H9 (cell line): ENCODE results near the gene PPP1R8. TPM values are rescaled to one million over a fixed set of nuclear protein-coding genes. Genes with fewer than 3 reads are reported as not detected.

Experiments used
- DNase-seq: peaks from one replicate; pipeline ENCODE4 v3.0.0-alpha.2; 2017
- H2AFZ ChIP-seq: one replicate; pipeline ENCODE4 v1.6.1; 2013; ENCODE audit warnings: mild to moderate bottlenecking, low read length, control low read depth, moderate library complexity
- H2AK5ac ChIP-seq: 2 replicates; pipeline ENCODE4 v1.6.1; 2013; ENCODE audit warnings: low read length, control low read depth, mixed read lengths; ENCODE audit not compliant: insufficient read length
- H2BK120ac ChIP-seq: one replicate; pipeline ENCODE4 v1.6.1; 2013; ENCODE audit warnings: low read depth, mild to moderate bottlenecking, low read length, control low read depth, inconsistent platforms; ENCODE audit not compliant: poor library complexity, severe bottlenecking
- H2BK12ac ChIP-seq: 2 replicates; pipeline ENCODE4 v1.6.1; 2013; ENCODE audit warnings: low read length, control low read depth, mixed read lengths, low read depth; ENCODE audit not compliant: insufficient read length
- H2BK15ac ChIP-seq: 2 replicates; pipeline ENCODE4 v1.6.1; 2013; ENCODE audit warnings: low read depth, low read length, control low read depth
- H2BK20ac ChIP-seq: one replicate; pipeline ENCODE4 v1.6.1; 2013; ENCODE audit warnings: low read depth, mild to moderate bottlenecking, low read length, control low read depth, inconsistent platforms; ENCODE audit not compliant: poor library complexity, severe bottlenecking
- H2BK5ac ChIP-seq: 2 replicates; pipeline ENCODE4 v1.6.1; 2013; ENCODE audit warnings: low read length, control low read depth, mixed read lengths; ENCODE audit not compliant: insufficient read length
- H3K14ac ChIP-seq: 2 replicates; pipeline ENCODE4 v1.6.1; 2013; ENCODE audit warnings: low read length, control low read depth; ENCODE audit not compliant: insufficient read depth
- H3K18ac ChIP-seq: 2 replicates; pipeline ENCODE4 v1.6.1; 2013; ENCODE audit warnings: low read depth, mild to moderate bottlenecking, mixed read lengths, low read length, control low read depth; ENCODE audit not compliant: insufficient read length
- H3K23ac ChIP-seq: 2 replicates; pipeline ENCODE4 v1.6.1; 2013; ENCODE audit warnings: low read length, control low read depth, mixed read lengths, low read depth; ENCODE audit not compliant: insufficient read length
- H3K23me2 ChIP-seq: 2 replicates; pipeline ENCODE4 v1.6.1; 2013; ENCODE audit warnings: low read depth, mild to moderate bottlenecking, mixed read lengths, low read length, control low read depth; ENCODE audit not compliant: insufficient read length, poor library complexity, severe bottlenecking
- H3K27ac ChIP-seq: 2 replicates; pipeline ENCODE4 v1.5.1; 2013; ENCODE audit warnings: low read length, control low read depth, mixed read lengths, low read depth; ENCODE audit not compliant: insufficient read length
- H3K27me3 ChIP-seq: 2 replicates; pipeline ENCODE4 v1.6.1; 2013; ENCODE audit warnings: low read length, control low read depth, inconsistent platforms; ENCODE audit not compliant: insufficient read depth
- H3K4ac ChIP-seq: 2 replicates; pipeline ENCODE4 v1.6.1; 2013; ENCODE audit warnings: low read depth, mild to moderate bottlenecking, control low read depth, inconsistent platforms, low read length, moderate library complexity
- H3K4me1 ChIP-seq: 2 replicates; pipeline ENCODE4 v1.6.1; 2013; ENCODE audit warnings: low read length, control low read depth, inconsistent platforms; ENCODE audit not compliant: insufficient read depth
- H3K4me2 ChIP-seq: 2 replicates; pipeline ENCODE4 v1.6.1; 2013; ENCODE audit warnings: low read length, control low read depth, mixed read lengths; ENCODE audit not compliant: insufficient read length, insufficient read depth
- H3K56ac ChIP-seq: 2 replicates; pipeline ENCODE4 v1.6.1; 2013; ENCODE audit warnings: low read depth, mild to moderate bottlenecking, mixed read lengths, low read length, control low read depth; ENCODE audit not compliant: insufficient read length
- H3K79me1 ChIP-seq: 2 replicates; pipeline ENCODE4 v1.6.1; 2013; ENCODE audit warnings: low read depth, mild to moderate bottlenecking, moderate library complexity, low read length, control low read depth, inconsistent platforms; ENCODE audit not compliant: insufficient read depth, poor library complexity, severe bottlenecking
- H3K79me2 ChIP-seq: 2 replicates; pipeline ENCODE4 v1.6.1; 2013; ENCODE audit warnings: low read length, control low read depth, inconsistent platforms; ENCODE audit not compliant: insufficient read depth
- H3K9ac ChIP-seq: 2 replicates; pipeline ENCODE4 v1.6.1; 2013; ENCODE audit warnings: low read length, control low read depth, mixed read lengths; ENCODE audit not compliant: insufficient read length; ENCODE audit errors: extremely low read depth
- H3K9me3 ChIP-seq: one replicate; pipeline ENCODE4 v1.6.1; 2013; ENCODE audit warnings: low read depth, low read length, inconsistent platforms; ENCODE audit not compliant: control insufficient read depth
- H3T11ph ChIP-seq: one replicate; pipeline ENCODE4 v1.6.1; 2013; ENCODE audit warnings: mild to moderate bottlenecking, low read length, control low read depth, inconsistent platforms
- H4K20me1 ChIP-seq: one replicate; pipeline ENCODE4 v1.6.1; 2013; ENCODE audit not compliant: control insufficient read depth, insufficient read length, insufficient read depth
- H4K5ac ChIP-seq: 2 replicates; pipeline ENCODE4 v1.6.1; 2013; ENCODE audit warnings: low read depth, mild to moderate bottlenecking, mixed read lengths, low read length, control low read depth; ENCODE audit not compliant: insufficient read length
- H4K8ac ChIP-seq: replicated peaks from 2 replicates; pipeline ENCODE4 v1.6.1; 2013; ENCODE audit warnings: low read length, control low read depth, mixed read lengths, low read depth; ENCODE audit not compliant: insufficient read length
- H4K91ac ChIP-seq: 2 replicates; pipeline ENCODE4 v1.6.1; 2013; ENCODE audit warnings: low read depth, mild to moderate bottlenecking, moderate library complexity, mixed read lengths, low read length, control low read depth; ENCODE audit not compliant: insufficient read length
- H3K27ac Mint-ChIP-seq, 3 experiments: 2 replicates in 2 of 3; 3 replicates in 1 of 3; pipeline ENCODE4 v1.8.0; 2020 to 2021; ENCODE audit warnings: mixed read lengths in 3 of 3, mild to moderate bottlenecking in 1 of 3, moderate library complexity in 1 of 3
- H3K27me3 Mint-ChIP-seq: 2 replicates; pipeline ENCODE4 v1.8.0; 2021; ENCODE audit warnings: low read depth, mild to moderate bottlenecking, moderate library complexity, mixed read lengths
- H3K36me3 Mint-ChIP-seq, 3 experiments: 2 replicates in 2 of 3; 3 replicates in 1 of 3; pipeline ENCODE4 v1.8.0; 2020 to 2021; ENCODE audit warnings: low read depth in 3 of 3, mixed read lengths in 3 of 3; ENCODE audit not compliant: insufficient read depth in 1 of 3
- H3K4me1 Mint-ChIP-seq, 2 experiments: 2 replicates each; pipeline ENCODE4 v1.8.0; 2020; ENCODE audit warnings: mixed read lengths in 2 of 2
- H3K4me3 Mint-ChIP-seq, 2 experiments: 2 replicates in 1 of 2; 3 replicates in 1 of 2; pipeline ENCODE4 v1.8.0; 2020 to 2021; ENCODE audit warnings: mild to moderate bottlenecking in 2 of 2, mixed read lengths in 2 of 2, moderate library complexity in 1 of 2
- H3K9me3 Mint-ChIP-seq, 2 experiments: 2 replicates in 1 of 2; 3 replicates in 1 of 2; pipeline ENCODE4 v1.8.0; 2020; ENCODE audit warnings: mild to moderate bottlenecking in 2 of 2, mixed read lengths in 2 of 2, moderate library complexity in 1 of 2
- WGBS: extraction: QIAGEN DNeasy Blood & Tissue Kit; methylation state at CpG from one replicate; pipeline ENCODE4 v1.1.7; 2013; ENCODE audit warnings: missing lambda C conversion rate, low lambda C conversion rate, mixed read lengths; ENCODE audit not compliant: insufficient read length; ENCODE audit errors: extremely low coverage; 5-methylcytosine and 5-hydroxymethylcytosine counted together
- total RNA-seq: library from RNA; stranded (reverse); gene quantifications from 2 replicates; pipeline ENCODE4 v1.2.1, GENCODE V29; 2021
- TF ChIP-seq, protein P1 (sequence below): fragments of 200-600 bp; sonication (generic); conservative IDR thresholded peaks from 3 replicates; pipeline ENCODE4 v1.8.0; 2021; ENCODE audit warnings: antibody characterized with exemption, mild to moderate bottlenecking

The PPP1R8 gene
- total RNA-seq, 1 experiment from 2014 or later: 58.8 TPM

DNA sequence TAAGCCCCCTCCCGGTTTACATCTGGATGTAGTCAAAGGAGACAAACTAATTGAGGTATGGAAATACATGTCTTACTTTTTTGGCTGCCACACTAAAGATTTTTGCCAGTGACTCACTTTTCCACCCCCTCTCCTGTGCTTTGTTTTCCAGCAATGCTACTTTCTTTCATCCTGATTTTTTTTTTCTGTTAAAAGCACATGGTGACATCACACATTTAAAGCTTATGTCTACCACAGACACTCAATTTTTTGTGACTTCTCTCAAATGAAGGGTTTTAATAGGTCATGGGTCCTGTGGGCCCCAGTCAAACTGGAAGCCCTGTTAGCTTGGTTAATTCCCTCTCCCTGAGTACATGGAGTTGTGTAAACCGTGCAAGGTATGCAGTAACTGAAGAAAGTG is 2.2 kb downstream of the PPP1R8 start:
- Histone ChIP-seq H3K4ac (no peak overlapping the region), H3K23ac (no peak overlapping the region), H4K5ac (no peak overlapping the region), H4K8ac (no peak overlapping the region), H3K14ac (no peak overlapping the region), H3K27ac (no peak overlapping the region), H2BK15ac (no peak overlapping the region), H2BK120ac (no peak overlapping the region), H3K4me2 (peak overlapping the region; percentile 97), H3K56ac (no peak overlapping the region), H3K79me1 (peaks cover 6% of the 10 kb centered on the region), H3K79me2 (peaks cover 23% of the 10 kb centered on the region), H3K23me2 (no peaks in the 10 kb centered on the region), H4K20me1 (no peaks in the 10 kb centered on the region), H2BK12ac (no peak overlapping the region), H2BK20ac (no peak overlapping the region), H3T11ph (no peak overlapping the region), H3K27me3 (no peaks in the 10 kb centered on the region), H3K9ac (no peak overlapping the region), H2AK5ac (no peak overlapping the region), H4K91ac (no peak overlapping the region), H3K4me1 (no peaks in the 10 kb centered on the region), H3K9me3 (no peaks in the 10 kb centered on the region), H2AFZ (no peak overlapping the region), H2BK5ac (no peak overlapping the region), H3K18ac (no peak overlapping the region)
- H3K9me3 Mint-ChIP-seq: no peaks in the 10 kb centered on the region
- H3K4me1 Mint-ChIP-seq: peaks cover 11 to 14% of the 10 kb centered on the region in 2 experiments
- DNase-seq: no peak
- H3K36me3 Mint-ChIP-seq: peaks cover 8 to 39% (median 31%) of the 10 kb centered on the region in 3 experiments; a peak in 6 of 7 replicates
- H3K27ac Mint-ChIP-seq: 0 out of 7 replicates have a peak overlapping the region, but pooled peaks of 1 of the 3 experiments have one; percentile 47
- TF ChIP-seq, protein P1, sequence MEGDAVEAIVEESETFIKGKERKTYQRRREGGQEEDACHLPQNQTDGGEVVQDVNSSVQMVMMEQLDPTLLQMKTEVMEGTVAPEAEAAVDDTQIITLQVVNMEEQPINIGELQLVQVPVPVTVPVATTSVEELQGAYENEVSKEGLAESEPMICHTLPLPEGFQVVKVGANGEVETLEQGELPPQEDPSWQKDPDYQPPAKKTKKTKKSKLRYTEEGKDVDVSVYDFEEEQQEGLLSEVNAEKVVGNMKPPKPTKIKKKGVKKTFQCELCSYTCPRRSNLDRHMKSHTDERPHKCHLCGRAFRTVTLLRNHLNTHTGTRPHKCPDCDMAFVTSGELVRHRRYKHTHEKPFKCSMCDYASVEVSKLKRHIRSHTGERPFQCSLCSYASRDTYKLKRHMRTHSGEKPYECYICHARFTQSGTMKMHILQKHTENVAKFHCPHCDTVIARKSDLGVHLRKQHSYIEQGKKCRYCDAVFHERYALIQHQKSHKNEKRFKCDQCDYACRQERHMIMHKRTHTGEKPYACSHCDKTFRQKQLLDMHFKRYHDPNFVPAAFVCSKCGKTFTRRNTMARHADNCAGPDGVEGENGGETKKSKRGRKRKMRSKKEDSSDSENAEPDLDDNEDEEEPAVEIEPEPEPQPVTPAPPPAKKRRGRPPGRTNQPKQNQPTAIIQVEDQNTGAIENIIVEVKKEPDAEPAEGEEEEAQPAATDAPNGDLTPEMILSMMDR: no peak
- H3K4me3 Mint-ChIP-seq: peak overlapping the region in 1 of 2 experiments; percentile 32; a peak in 1 of 5 replicates
- H3K27me3 Mint-ChIP-seq: no peaks in the 10 kb centered on the region
- no CpG with 5 or more reads among the region's 2 CpGs for WGBS
